K562 (cell line): ENCODE results near the gene ACBD5. TPM values are rescaled to one million over a fixed set of nuclear protein-coding genes. Genes with fewer than 3 reads are reported as not detected.

Experiments used
- BCL6 ChIP-seq: fragments of 250-450 bp; sonication (Bioruptor Pico); IDR thresholded peaks from 2 replicates; pipeline ENCODE4 v1.4.0; 2020
- CCAR2 ChIP-seq: fragments of 200-400 bp; formaldehyde crosslinking; IDR thresholded peaks from 2 replicates; pipeline ENCODE4 v1.6.1; 2017; ENCODE audit warnings: mild to moderate bottlenecking, low read depth, low read length
- FOXK2 ChIP-seq, 2 experiments: fragments of 450-650 bp; IDR thresholded peaks in 1 of 2; conservative IDR thresholded peaks in 1 of 2; 2 replicates each; pipeline ENCODE4 v1.6.1; 2016; ENCODE audit warnings: low read depth in 2 of 2, mild to moderate bottlenecking in 1 of 2
- FOXO4 ChIP-seq: fragments of 450-650 bp; formaldehyde crosslinking; IDR thresholded peaks from 2 replicates; pipeline ENCODE4 v1.4.0; 2020; ENCODE audit warnings: mild to moderate bottlenecking, moderate library complexity
- HNRNPLL ChIP-seq: fragments of 200-400 bp; formaldehyde crosslinking; IDR thresholded peaks from 2 replicates; pipeline ENCODE4 v1.6.1; 2017; ENCODE audit warnings: low read length, low read depth, mild to moderate bottlenecking; ENCODE audit not compliant: poor library complexity, severe bottlenecking
- RBM22 ChIP-seq: fragments of 200-400 bp; formaldehyde crosslinking; IDR thresholded peaks from 2 replicates; pipeline ENCODE4 v1.6.1; 2018; ENCODE audit warnings: low read length, low read depth; ENCODE audit not compliant: poor library complexity, severe bottlenecking
- SMARCA5 ChIP-seq: fragments of 450-650 bp; IDR thresholded peaks from 2 replicates; pipeline ENCODE4 v1.6.1; 2016
- SOX6 ChIP-seq: fragments of 450-650 bp; IDR thresholded peaks from 2 replicates; pipeline ENCODE4 v1.6.1; 2014; ENCODE audit warnings: mild to moderate bottlenecking
- TAF7 ChIP-seq: fragments of 450-650 bp; IDR thresholded peaks from 2 replicates; pipeline ENCODE4 v1.6.1; 2016; ENCODE audit warnings: missing genetic modification characterization, missing compliant biosample characterization
- TCF7 ChIP-seq: sonication (generic); IDR thresholded peaks from 2 replicates; pipeline ENCODE4 v1.6.1; 2016; ENCODE audit warnings: antibody characterized with exemption, borderline replicate concordance
- TGIF2 ChIP-seq: sonication (generic); formaldehyde crosslinking; IDR thresholded peaks from 2 replicates; pipeline ENCODE4 v1.8.1; 2022; ENCODE audit warnings: mild to moderate bottlenecking, missing genetic modification reagents, moderate library complexity
- ZNF347 ChIP-seq: fragments of 450-650 bp; formaldehyde crosslinking; IDR thresholded peaks from 2 replicates; pipeline ENCODE4 v1.4.0; 2020; ENCODE audit warnings: low read depth, mild to moderate bottlenecking, moderate library complexity
- ZNF668 ChIP-seq: fragments of 250-450 bp; sonication (Bioruptor Pico); IDR thresholded peaks from 2 replicates; pipeline ENCODE4 v1.8.0; 2022; ENCODE audit warnings: mild to moderate bottlenecking, inconsistent platforms
- ZNF717 ChIP-seq: fragments of 250-450 bp; sonication (Bioruptor Pico); IDR thresholded peaks from 2 replicates; pipeline ENCODE4 v1.5.0; 2021
- polyA plus RNA-seq, 8 experiments: library from polyadenylated mRNA; depleted of rRNA in 4 of 8; stranded (reverse) in 5 of 8; unstranded in 3 of 8; fragments of >200 nt; fragmentation: Nextera tagmentation in 2 of 8; fragmentation: Illumina TruSeq in 1 of 8; extraction: Ambion mirVana in 2 of 8; extraction: Trizol in 1 of 8; gene quantifications; 2 replicates each; pipeline versions ENCODE4 v1.2.1 to v1.2.3, GENCODE V29; 2011 to 2014; ENCODE audit warnings: inconsistent platforms in 1 of 8, missing spikeins in 1 of 8
- total RNA-seq, 7 experiments: library from RNA; depleted of rRNA in 6 of 7; stranded (reverse); fragments of >200 nt in 6 of 7; fragmentation: Illumina TruSeq in 2 of 7; extraction: Trizol in 2 of 7; gene quantifications; 2 replicates each; pipeline versions ENCODE4 v1.2.1 to v1.2.3, GENCODE V29; 2011 to 2021; ENCODE audit warnings: low replicate concordance in 1 of 7
- TF ChIP-seq, protein P1 (sequence below): fragments of 450-650 bp; formaldehyde crosslinking; IDR thresholded peaks from 2 replicates; pipeline ENCODE4 v1.4.0; 2020; ENCODE audit warnings: mild to moderate bottlenecking, moderate library complexity
- TF ChIP-seq, protein P2 (sequence below): sonication (generic); formaldehyde crosslinking; IDR thresholded peaks from 2 replicates; pipeline ENCODE4 v1.5.0; 2020; ENCODE audit warnings: missing genetic modification reagents
- TF ChIP-seq, protein P3 (sequence below): fragments of 200-800 bp; sonication (Bioruptor generic); IDR thresholded peaks from 2 replicates; pipeline ENCODE4 v1.6.1; 2017; ENCODE audit warnings: missing genetic modification characterization, missing compliant biosample characterization

Gene ACBD5
- total and polyA plus RNA-seq, 9 of the 15 experiments (the other 6 are each of a cell fraction or from before 2014, with no cell fraction given): 1.5 to 10.3 (median 7.8) TPM

- TF ChIP-seq FOXO4 (no peak), CCAR2 (no peak), FOXK2 (conservative IDR thresholded peaks at IDR 0.05 in 1 of 2, IDR thresholded peaks at IDR 0.05 in 1 of 2; ENCODE audit: low read depth in 2 of 2) (no peak), BCL6 (CRISPR knock-in tag) (no peak), TCF7 (no peak), ZNF668 (no peak), ZNF717 (CRISPR knock-in tag) (no peak), RBM22 (no peak), TGIF2 (CRISPR knock-in tag) (no peak), ZNF347 (CRISPR knock-in tag) (no peak), HNRNPLL (no peak), SOX6 (no peak), SMARCA5 (no peak), TAF7 (tag) (peak; percentile 52; the same call in 1 of the 2 replicates)
- TF ChIP-seq, protein P1, sequence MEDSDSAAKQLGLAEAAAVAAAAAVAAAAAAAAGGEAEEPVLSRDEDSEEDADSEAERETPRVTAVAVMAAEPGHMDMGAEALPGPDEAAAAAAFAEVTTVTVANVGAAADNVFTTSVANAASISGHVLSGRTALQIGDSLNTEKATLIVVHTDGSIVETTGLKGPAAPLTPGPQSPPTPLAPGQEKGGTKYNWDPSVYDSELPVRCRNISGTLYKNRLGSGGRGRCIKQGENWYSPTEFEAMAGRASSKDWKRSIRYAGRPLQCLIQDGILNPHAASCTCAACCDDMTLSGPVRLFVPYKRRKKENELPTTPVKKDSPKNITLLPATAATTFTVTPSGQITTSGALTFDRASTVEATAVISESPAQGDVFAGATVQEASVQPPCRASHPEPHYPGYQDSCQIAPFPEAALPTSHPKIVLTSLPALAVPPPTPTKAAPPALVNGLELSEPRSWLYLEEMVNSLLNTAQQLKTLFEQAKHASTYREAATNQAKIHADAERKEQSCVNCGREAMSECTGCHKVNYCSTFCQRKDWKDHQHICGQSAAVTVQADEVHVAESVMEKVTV (CRISPR knock-in tag): no peak
- TF ChIP-seq, protein P2, sequence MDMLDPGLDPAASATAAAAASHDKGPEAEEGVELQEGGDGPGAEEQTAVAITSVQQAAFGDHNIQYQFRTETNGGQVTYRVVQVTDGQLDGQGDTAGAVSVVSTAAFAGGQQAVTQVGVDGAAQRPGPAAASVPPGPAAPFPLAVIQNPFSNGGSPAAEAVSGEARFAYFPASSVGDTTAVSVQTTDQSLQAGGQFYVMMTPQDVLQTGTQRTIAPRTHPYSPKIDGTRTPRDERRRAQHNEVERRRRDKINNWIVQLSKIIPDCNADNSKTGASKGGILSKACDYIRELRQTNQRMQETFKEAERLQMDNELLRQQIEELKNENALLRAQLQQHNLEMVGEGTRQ (CRISPR knock-in tag): no peak
- TF ChIP-seq, protein P3, sequence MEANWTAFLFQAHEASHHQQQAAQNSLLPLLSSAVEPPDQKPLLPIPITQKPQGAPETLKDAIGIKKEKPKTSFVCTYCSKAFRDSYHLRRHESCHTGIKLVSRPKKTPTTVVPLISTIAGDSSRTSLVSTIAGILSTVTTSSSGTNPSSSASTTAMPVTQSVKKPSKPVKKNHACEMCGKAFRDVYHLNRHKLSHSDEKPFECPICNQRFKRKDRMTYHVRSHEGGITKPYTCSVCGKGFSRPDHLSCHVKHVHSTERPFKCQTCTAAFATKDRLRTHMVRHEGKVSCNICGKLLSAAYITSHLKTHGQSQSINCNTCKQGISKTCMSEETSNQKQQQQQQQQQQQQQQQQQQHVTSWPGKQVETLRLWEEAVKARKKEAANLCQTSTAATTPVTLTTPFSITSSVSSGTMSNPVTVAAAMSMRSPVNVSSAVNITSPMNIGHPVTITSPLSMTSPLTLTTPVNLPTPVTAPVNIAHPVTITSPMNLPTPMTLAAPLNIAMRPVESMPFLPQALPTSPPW (CRISPR knock-in tag): peak; percentile 63
These were observed 11.8 kb upstream of the ACBD5 start (continued) for GRCh38 chr10:27252267-27253000.
